ENCODE measurements around the gene BRD9. TPM values are rescaled to one million over a fixed set of nuclear protein-coding genes. Genes with fewer than 3 reads are reported as not detected.

BRD9 gene
- total RNA-seq, 1 donor from 2014 or later: 69.2 TPM

- Mint-ChIP-seq H3K9me3 (ENCODE audit: low read depth) (no peaks in the 10 kb centered on the region), H3K4me3 (ENCODE audit: low read depth) (no peak overlapping the region), H3K27me3 (no peaks in the 10 kb centered on the region), H3K4me1 (ENCODE audit: low read depth) (peaks cover 14% of the 10 kb centered on the region), H3K27ac (no peak overlapping the region), H3K36me3 (ENCODE audit: insufficient read depth) (peaks cover 5% of the 10 kb centered on the region)
- no peak for TF ChIP-seq CTCF (IDR thresholded peaks at IDR 0.05; ENCODE audit: unreplicated experiment)
- DNase-seq (ENCODE audit: low spot score, unreplicated experiment): no peak
Observed at GRCh38 chr5:861442-862366, 30.9 kb downstream of the BRD9 start.

- TF ChIP-seq CTCF (IDR thresholded peaks at IDR 0.05; ENCODE audit: unreplicated experiment): no peak
- Mint-ChIP-seq H3K4me3 (ENCODE audit: low read depth) (no peak overlapping the region), H3K4me1 (ENCODE audit: low read depth) (peaks cover 14% of the 10 kb centered on the region), H3K36me3 (ENCODE audit: insufficient read depth) (no peaks in the 10 kb centered on the region), H3K9me3 (ENCODE audit: low read depth) (no peaks in the 10 kb centered on the region), H3K27ac (peak overlapping the region; percentile 62), H3K27me3 (no peaks in the 10 kb centered on the region)
- DNase-seq (ENCODE audit: low spot score, unreplicated experiment): no peak
Observed at GRCh38 chr5:860506-861150, 32.0 kb downstream of the BRD9 start.

- Mint-ChIP-seq H3K4me1 (ENCODE audit: low read depth) (peaks cover 14% of the 10 kb centered on the region), H3K9me3 (ENCODE audit: low read depth) (no peaks in the 10 kb centered on the region), H3K36me3 (ENCODE audit: insufficient read depth) (no peaks in the 10 kb centered on the region), H3K27ac (peak overlapping the region; percentile 38), H3K27me3 (no peaks in the 10 kb centered on the region), H3K4me3 (ENCODE audit: low read depth) (no peak overlapping the region)
- TF ChIP-seq CTCF (IDR thresholded peaks at IDR 0.05; ENCODE audit: unreplicated experiment): no peak
- no peak for DNase-seq (ENCODE audit: low spot score, unreplicated experiment)
Observed at GRCh38 chr5:859798-860296, 32.8 kb downstream of the BRD9 start.

- Mint-ChIP-seq H3K9me3 (ENCODE audit: low read depth) (no peaks in the 10 kb centered on the region), H3K27ac (no peak overlapping the region), H3K27me3 (no peaks in the 10 kb centered on the region), H3K4me1 (ENCODE audit: low read depth) (peaks cover 14% of the 10 kb centered on the region), H3K36me3 (ENCODE audit: insufficient read depth) (no peaks in the 10 kb centered on the region), H3K4me3 (ENCODE audit: low read depth) (no peak overlapping the region)
- TF ChIP-seq CTCF (IDR thresholded peaks at IDR 0.05; ENCODE audit: unreplicated experiment): no peak
- no peak for DNase-seq (ENCODE audit: low spot score, unreplicated experiment)
Observed at GRCh38 chr5:859391-859790, 33.2 kb downstream of the BRD9 start.

GRCh38 chr5:858726-859125 is 33.9 kb downstream of the BRD9 start:
- DNase-seq (ENCODE audit: low spot score, unreplicated experiment): no peak
- Mint-ChIP-seq H3K27me3 (no peaks in the 10 kb centered on the region), H3K4me3 (ENCODE audit: low read depth) (no peak overlapping the region), H3K4me1 (ENCODE audit: low read depth) (peaks cover 14% of the 10 kb centered on the region), H3K36me3 (ENCODE audit: insufficient read depth) (no peaks in the 10 kb centered on the region), H3K27ac (peak overlapping the region; percentile 65), H3K9me3 (ENCODE audit: low read depth) (no peaks in the 10 kb centered on the region)
- TF ChIP-seq CTCF (IDR thresholded peaks at IDR 0.05; ENCODE audit: unreplicated experiment): no peak
